NB4 (cell line): ENCODE data around the gene FNIP2.

Source experiments
- DNase-seq: peaks from one replicate; pipeline ENCODE4 v3.0.0; 2010; ENCODE audit warnings: low read depth
- H3K4me3 ChIP-seq: one replicate; pipeline ENCODE4 v1.5.1; 2011; ENCODE audit warnings: mild to moderate bottlenecking, low read depth, low read length, moderate library complexity
- MAX ChIP-seq: IDR thresholded peaks from 2 replicates; pipeline ENCODE4 v1.6.1; 2011; ENCODE audit warnings: low read depth, low read length
- MYC ChIP-seq: IDR thresholded peaks from 2 replicates; pipeline ENCODE4 v1.6.1; 2011; ENCODE audit warnings: low read depth, low read length
- POLR2A ChIP-seq: IDR thresholded peaks from 2 replicates; pipeline ENCODE4 v1.6.1; 2011; ENCODE audit warnings: mild to moderate bottlenecking; ENCODE audit not compliant: insufficient read length; ENCODE audit errors: extremely low read depth
- TF ChIP-seq, protein P1 (sequence below): IDR thresholded peaks from one replicate; pipeline ENCODE4 v1.5.1; 2012; ENCODE audit warnings: low read depth, low read length

FNIP2 gene

DNA sequence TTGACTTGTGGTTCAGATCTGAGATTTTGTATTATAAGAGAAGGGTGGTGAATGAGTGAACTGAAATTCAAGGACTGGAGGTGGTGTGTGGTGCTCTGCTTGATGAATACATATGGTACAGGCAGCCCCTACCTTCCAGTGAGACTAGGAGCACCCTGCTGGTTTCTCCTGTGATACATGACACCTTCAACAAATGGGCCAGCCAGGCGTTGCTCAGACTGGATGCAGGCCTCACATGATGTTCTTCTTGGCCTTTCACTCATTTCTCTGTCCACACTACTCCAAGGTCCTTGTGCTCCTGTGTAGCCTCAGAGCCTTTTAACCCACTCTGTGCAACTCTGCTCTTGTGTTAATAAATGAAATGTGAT is 67.2 kb downstream of the FNIP2 start:
- DNase-seq = no peak
- H3K4me3 ChIP-seq = no peak overlapping the region
- no peak for TF ChIP-seq MYC
- TF ChIP-seq POLR2A = no peak
- no peak for TF ChIP-seq MAX
- TF ChIP-seq, protein P1, sequence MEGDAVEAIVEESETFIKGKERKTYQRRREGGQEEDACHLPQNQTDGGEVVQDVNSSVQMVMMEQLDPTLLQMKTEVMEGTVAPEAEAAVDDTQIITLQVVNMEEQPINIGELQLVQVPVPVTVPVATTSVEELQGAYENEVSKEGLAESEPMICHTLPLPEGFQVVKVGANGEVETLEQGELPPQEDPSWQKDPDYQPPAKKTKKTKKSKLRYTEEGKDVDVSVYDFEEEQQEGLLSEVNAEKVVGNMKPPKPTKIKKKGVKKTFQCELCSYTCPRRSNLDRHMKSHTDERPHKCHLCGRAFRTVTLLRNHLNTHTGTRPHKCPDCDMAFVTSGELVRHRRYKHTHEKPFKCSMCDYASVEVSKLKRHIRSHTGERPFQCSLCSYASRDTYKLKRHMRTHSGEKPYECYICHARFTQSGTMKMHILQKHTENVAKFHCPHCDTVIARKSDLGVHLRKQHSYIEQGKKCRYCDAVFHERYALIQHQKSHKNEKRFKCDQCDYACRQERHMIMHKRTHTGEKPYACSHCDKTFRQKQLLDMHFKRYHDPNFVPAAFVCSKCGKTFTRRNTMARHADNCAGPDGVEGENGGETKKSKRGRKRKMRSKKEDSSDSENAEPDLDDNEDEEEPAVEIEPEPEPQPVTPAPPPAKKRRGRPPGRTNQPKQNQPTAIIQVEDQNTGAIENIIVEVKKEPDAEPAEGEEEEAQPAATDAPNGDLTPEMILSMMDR = no peak

DNA sequence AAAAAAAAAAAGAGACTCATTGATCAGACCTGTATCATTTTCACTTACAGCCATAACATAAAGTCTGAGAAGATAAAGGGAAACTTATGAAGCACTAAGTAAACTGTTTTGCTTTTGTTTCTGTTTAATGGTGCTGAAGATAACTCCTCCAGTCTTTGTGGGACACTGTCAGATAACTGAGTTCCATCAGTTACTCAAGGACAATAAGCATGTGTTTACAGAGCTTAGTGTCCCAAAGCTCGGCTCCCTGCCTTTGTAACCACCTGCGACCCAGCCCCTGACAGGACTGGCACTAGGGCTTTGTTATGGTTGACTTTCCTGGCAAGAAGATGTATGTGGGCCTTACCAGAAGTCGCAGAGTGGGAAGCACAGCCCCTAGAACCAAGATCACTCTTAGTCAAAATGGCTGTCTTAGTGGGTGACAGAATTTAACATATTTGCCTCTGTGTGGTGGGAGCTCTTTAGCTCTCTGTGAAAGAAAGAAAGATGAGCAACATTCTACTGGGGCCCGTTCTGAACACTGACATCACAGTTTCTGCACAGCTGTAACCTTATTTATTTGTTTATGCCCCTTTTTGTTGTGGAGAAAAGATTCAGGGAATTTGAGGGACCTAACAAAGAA is 68.1 kb downstream of the FNIP2 start:
- H3K4me3 ChIP-seq = no peak overlapping the region
- no peak for DNase-seq
- no peak for TF ChIP-seq MYC

DNA sequence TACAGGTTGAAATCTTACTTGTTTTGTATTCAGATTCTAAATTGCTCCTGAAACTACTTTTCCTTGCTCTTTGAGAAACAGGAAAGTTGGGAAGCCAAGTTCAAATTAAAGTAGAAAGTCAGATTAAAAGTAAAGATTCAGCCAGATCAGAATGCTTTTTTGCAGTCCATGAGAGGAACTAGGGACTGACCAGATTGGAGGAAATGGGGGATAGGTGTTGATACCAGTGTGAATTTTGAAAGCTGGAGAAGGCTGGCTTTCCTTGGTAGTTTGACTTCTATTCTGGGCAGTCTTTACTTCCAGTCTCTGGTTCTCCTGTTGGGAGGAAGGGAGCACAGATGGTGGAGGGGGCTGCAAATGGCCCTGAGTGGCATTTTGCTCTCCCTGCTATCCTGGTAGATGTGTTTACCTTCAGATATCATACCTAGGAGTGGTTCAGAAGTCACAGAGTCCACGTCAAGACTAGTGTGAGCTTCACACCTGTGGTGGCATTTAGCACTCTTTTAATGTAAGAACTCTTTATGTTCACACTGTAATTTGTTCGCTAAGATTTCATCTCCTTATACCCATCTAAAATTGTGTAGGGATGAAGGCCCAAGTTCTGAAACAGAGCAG is 68.8 kb downstream of the FNIP2 start:
- no peak for DNase-seq
- no peak overlapping the region for H3K4me3 ChIP-seq
- TF ChIP-seq MYC (no peak), POLR2A (no peak), MAX (no peak)
- TF ChIP-seq, protein P1 = no peak

- H3K4me3 ChIP-seq = no peak overlapping the region
- DNase-seq = no peak
- TF ChIP-seq MYC = no peak
- TF ChIP-seq, protein P1 = no peak
- TF ChIP-seq MAX = no peak
- no peak for TF ChIP-seq POLR2A
Measured at GRCh38 chr4:158840131-158840530, 71.3 kb downstream of the FNIP2 start.

- no peak overlapping the region for H3K4me3 ChIP-seq
- TF ChIP-seq, protein P1 = no peak
- TF ChIP-seq MAX (no peak), POLR2A (no peak), MYC (no peak)
- no peak for DNase-seq
Measured at GRCh38 chr4:158841540-158841939, 72.7 kb downstream of the FNIP2 start.

DNA sequence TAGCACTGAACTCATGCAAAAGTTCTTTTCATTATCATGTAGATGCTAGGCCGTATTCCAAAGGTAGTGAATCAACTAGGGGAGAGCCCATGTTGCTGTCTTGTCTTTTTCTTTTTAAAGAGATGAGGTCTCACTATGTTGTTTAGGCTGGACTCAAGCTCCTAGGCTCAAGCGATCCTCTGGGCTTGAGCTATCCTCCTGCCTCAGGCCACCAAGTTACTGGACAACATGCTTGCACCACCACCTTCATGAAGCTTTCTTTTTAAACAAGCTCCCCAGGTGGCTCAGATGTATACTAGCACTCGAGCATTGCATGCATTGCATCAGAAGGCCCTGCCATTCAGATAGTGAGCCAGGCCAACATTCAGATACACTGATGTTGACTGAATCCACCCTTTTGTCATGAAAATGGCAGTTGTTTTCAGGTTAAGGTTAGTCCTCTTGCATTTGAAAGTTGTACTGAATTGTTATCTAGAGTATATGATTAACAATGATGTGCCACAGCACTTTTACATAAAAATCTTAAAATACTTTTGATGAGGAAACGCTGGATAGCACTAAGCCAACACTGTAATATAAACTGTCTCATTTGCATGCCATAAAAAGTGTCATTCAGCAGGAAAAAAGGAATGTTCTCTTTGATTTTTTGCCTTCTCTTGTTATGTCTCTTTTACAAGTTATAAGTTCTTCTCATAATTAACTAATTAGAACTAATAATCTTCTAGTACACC is 76.7 kb downstream of the FNIP2 start:
- TF ChIP-seq, protein P1 = no peak
- TF ChIP-seq MAX (no peak), MYC (no peak)
- H3K4me3 ChIP-seq = no peak overlapping the region
- no peak for DNase-seq
